GM19351 (cell line): ENCODE measurements around the gene TRNAU1AP.
"Not testable (repeated sequence)": the region's sequence is repeated elsewhere in the genome, so short reads cannot be mapped to it uniquely, and the experiment has no call there.

ENCODE experiments used
- ATAC-seq: cut with Tn5 transposase; IDR thresholded peaks from one replicate; pipeline ENCODE4 v1.9.1; 2021; ENCODE audit warnings: mild to moderate bottlenecking, moderate library complexity; ENCODE audit not compliant: unreplicated experiment

Gene TRNAU1AP

DNA sequence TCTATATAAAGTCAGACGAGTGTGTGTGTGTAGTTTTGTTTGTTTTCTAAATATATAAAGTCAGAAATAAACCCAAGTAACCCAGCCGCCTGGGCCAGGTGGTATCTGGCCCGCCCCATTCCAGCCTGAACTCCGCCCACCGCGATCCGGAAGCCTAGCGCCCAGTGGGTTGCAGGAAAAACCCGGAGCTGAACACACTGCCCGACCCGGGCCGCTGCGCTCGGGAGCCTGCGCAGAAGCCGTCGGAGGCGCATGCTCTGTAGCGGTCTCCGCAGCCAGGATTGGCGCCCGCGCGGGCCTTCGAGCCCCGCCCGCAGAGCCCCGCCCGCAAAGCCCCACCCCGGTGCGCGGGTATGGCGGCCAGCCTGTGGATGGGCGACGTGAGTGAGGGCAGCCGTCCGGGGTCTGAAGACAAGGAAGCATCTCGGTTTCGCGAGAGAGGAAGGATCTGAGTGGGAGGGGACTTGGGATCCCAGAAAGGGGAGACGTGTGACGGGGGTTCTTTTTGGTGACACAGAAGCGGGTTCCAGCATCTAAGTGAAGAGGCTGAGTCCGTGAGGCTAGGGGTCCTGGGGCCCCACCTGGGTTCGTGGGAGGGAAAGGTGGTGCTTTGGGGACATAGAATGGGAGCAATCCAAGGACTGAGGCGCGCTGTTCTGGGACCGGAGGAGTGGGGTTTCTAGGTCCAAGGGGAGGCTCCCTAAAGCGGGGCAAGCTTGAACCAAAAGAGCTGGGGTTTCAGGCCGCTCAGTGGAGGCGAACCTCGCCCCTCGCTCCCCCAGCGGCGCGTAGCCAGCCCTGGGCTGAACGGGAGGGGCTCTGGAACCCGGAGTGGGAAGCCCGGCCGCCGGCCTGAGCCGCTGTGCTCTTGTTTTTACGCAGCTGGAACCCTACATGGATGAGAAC is at the start of gene TRNAU1AP:
Gene TRNAU1AP, plus strand, starts transcription at position 328 of the 906 bp plus-strand sequence. Its CDS starts 26 bp downstream, at position 354.
- ATAC-seq: peak; percentile 90

DNA sequence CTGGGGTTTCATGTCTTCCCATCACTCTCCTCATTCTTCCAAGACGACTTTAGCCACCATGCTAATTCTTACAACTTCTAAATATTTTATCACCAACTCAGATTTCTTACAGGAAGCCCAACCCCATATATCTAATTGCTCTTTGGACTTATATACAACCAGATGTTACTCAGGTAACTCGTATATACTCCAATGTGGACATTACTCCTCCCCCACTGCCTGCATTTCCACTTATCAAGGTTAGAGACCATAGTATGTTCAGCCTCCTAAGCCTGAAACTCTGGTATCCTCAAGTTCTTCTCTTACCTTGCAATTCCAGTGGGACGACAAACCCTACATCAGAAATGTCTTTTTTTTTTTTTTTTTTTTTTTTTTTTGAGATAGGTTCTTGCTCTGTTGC is 49.8 kb upstream of the TRNAU1AP start:
- no peak for ATAC-seq

DNA sequence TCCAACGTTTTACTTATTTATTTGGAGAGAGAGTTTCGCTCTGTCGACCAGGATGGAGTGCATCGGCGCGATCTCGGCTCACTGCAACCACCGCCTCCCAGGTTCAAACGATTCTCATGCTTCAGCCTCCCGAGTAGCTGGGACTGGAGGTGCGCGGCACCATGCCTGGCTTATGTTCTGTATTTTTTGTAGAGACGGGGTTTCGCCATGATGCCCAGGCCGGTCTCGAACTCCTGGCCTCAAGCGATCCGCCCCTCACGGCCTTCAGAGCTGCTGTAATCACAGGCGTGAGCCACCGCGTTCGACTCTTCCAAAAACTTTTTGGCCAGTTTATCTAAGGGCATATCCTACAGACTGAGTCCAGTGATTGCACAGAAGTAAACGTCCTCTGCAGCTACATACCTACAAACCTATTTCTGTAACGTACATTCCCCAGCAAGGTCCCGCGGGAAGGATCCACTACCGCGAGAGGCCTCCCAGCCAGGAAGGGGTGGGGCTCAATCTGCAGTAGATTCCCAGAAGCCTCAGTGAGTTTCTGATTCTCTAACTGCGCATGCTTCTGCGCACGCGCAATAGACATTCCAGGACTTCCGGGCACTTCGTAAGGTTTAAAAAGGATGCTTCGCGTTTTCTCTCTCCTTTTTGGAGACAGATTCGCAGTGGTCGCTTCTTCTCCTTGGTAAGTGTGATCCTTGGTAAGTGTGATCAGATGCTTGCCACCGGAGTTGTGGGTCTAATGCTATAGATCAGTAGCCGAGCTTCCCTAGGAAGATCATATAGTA is 47.3 kb upstream of the TRNAU1AP start, which contains the start of gene RCC1:
Gene RCC1, plus strand, starts transcription at position 638 of the 782 bp plus-strand sequence. CDS start 23,824 bp downstream, outside the sequence.
- ATAC-seq: peak; percentile 73

DNA sequence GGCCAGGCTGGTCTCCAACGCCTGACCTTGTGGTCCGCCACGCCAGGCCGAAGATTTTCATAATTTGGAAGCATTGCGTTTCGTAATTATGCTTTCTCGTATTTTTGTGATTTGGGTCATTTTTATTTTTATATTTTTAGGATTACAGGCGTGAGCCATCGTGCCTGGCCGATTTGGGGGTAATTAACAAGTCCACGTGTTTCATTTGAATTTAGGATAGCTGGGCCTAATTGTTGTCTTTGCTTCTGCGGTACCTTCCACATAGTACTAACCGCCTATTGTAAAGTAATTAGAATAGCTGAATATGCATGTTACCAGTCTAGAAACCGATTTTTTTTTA is 46.0 kb upstream of the TRNAU1AP start:
- no peak for ATAC-seq

DNA sequence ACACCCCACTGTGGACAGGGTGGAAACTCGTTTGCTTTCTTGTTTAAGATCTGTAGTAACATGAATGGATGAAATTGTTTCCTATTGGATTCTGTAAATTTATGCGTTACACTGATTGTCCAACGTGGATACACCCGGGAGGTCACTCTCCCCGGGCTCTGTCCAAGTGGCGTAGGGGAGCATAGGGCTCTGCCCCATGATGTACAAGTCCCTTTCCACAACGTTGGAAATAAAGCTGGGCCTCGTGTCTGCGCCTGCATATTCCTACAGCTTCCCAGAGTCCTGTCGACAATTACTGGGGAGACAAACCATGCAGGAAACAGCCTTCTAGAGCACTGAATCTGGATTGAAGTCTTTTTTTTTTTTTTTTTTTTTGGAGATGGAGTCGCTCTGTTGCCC is 45.6 kb upstream of the TRNAU1AP start:
- no peak for ATAC-seq

DNA sequence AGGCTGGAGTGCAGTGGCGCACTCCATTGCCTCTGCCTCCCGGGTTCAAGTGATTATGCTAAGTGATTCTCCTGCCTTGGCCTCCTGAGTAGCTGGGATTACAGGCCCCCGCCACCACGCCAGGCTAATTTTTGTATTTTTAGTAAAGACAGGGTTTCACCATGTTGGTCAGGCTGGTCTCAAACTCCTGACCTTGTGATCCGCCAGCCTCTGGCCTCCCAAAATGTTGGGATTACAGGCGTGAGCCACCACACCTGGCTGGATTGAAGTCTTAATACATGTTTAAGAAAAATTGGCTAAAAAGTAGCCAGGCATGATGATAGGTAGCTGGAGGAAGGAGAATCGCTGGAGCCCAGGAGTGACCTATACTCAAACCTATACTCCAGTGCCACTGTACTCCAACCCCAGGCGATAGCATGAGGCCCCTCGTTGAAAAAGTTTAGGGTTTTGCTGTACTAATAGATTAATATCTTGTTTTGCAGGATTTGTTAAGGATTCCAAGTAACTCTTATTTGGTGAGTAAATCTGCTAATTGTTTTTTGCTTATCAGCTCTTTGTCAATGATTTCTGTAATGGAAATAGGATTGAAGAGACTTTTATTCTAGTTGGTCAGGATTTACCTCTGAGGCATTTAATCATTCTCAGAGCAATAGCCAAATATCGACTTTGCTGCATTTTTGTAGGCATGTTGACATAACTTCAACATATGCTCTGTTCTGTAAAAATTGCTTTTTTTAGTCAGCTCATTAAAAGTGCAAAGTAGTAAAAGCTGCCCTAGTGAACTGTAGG is 45.0 kb upstream of the TRNAU1AP start:
- no peak for ATAC-seq

DNA sequence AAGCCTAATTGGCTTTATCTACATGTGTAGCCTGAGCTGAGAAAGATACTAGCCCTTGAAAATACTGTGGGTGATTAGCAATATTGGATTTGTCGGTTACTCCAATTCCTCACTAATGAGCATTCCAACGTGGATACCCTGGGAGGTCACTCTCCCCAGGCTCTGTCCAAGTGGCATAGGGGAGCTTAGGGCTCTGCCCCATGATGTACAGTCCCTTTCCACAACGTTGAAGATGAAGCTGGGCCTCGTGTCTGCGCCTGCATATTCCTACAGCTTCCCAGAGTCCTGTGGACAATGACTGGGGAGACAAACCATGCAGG is 44.5 kb upstream of the TRNAU1AP start:
- no peak for ATAC-seq

DNA sequence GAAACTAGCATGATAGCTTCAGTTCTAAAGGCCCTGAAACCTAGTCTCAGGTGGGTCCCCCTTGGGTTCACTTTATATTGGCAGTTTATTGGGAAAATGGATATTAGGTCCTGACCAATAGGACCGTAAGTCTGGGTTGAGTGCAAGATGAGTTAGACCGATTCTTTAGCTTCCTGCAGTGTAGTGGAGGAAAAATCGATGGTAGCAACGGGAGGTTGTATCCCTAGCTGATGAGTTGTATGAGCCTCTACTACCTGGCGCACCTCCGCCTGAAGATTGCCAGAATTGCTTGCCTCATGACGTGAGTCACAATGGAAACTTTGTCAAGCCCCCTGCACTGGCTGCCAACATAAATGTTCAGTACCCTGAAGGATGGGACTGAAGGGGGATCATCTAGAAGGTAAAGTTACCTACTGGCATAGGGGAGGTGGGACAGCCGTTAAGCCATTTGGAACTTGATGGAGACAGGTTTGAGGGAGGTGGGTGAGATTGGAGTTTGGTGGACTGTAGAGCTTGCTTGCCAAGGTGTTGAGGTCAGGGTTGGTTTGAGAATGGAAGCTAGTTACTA is 43.1 kb upstream of the TRNAU1AP start:
- ATAC-seq: no peak

DNA sequence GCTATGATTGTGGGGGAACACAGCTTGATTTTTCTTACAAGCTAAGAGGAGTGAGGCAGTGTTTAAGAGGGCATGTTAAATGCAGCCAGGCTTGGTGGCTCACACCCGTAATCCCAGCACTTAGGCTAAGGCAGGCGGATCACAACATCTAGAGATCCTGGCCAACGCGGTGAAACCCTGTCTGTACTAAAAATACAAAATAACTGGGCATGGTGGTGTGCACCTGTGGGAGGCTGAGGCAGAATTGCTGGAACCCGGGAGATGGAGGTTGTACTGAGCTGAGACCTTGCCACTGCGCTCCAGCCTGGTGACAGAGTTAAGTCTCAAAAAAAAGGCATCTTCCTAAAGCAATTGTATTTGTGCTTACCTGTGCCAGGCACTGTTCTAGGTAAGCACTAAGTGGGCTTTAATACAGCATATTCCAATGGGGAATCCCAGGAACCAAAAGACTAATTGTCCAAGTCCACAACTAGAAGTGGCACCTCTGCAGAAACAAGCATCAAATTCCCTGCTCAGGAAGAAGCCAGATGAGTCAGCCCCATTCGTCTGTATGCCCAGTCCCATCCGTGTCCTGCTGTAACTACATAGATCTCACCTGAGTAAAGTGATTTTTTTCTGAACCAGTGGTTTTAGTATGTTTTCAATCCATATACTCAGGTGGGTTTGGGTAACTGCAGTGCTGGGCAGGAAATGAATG is 42.5 kb upstream of the TRNAU1AP start:
- ATAC-seq: no peak

DNA sequence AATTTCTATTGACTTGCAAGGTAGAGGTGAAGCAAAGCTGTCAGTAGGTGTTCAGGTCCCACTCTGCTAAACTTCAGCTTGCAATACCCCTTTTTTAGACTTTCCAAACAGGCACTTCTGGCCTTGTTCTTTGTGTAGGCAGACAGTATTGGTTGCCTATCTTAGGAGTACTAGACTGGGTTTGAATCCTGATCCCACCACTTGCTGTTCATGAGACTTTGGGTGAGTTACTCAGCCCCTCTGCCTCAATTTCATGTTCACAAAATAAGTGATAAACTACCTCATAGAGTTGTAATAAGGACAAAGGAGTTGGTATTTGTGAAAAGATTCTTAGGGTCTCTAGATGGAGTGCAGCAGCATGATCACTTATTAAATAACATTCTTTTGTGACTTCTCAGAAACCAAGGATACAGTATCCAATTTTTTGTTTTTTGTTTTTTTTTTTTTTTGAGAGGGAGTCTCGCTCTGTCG is 41.9 kb upstream of the TRNAU1AP start:
- ATAC-seq: no peak

DNA sequence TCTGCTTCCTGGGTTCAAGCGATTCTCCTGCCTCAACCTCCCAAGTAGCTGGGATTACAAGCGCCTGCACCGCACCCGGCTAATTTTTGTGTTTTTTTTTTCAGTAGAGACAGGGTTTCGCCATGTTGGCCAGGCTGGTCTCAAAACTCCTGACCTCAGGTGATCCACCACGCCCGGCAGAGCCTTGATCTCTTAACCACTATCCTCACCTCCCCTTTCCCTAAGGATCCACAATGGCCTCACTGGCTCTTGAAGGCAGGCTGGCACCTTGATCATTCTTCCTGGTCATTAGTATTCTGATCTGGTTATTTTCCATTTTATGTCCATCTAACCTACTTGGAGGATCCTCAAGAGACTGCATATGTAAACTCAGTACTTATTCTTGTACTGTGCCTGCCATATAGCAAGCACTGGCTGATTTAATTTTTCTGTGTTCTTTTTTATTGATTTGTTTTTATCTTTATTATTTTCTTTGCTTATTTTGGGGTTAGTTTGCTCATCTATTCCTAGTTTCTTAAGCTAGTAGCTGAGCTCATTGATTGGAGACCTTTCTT is 40.8 kb upstream of the TRNAU1AP start:
- ATAC-seq: no peak

DNA sequence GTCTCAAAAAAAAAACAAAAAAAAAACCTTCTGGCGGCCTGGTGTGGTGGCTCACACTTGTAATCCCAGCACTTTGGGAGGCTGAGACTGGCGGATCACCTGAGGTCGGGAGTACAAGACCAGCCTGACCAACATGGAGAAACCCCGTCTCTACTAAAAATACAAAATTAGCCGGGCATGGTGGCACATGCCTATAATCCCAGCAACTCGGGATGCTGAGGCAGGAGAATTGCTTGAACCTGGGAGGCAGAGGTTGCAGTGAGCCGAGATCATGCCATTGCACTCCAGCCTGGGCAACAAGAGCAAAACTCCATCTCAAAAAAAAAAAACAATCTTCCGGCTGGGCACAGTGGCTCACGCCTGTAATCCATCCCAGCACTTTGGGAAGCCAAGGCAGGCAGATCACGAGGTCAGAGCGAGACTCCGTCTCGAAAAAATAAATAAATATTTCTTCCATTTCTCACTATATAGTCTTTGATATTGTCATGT is 38.4 kb upstream of the TRNAU1AP start:
- ATAC-seq: not testable (repeated sequence)

DNA sequence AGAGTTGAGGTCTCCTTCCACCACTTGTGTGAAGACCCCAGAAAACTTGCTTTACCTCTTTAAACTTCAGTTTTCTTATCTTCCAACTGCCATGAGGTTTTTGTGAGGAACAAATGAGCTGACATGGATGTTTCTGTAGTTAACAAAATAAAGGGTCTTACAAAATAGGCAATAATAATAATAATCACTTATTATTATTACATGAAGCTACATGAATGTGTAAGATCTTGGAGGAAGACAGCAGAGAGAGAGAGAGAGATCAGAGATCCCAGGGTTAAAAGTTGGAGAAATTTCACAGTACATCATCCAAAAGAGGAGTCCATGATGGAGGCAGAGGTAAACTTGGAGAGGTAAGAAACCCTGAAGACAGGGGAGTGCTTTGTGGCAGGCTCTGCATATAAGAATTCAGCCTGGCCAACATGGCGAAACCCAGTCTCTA is 36.3 kb upstream of the TRNAU1AP start:
- no peak for ATAC-seq

DNA sequence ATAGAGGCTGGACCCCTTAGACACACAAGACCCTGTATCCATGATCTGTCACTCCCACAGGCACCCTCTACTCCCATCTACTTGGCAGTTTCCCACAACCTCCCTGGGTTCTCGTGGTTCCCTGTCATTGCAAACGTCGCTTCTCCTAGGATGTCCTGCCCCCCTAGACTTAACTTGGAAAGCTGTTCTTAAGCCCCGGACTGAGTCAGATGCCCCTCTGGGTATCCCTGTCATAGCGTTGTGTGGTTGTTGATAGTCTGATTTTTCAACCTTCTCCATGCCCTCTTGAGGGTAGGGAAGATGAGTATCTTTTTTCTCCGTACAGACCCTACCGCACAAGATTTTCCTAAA is 35.3 kb upstream of the TRNAU1AP start:
- no peak for ATAC-seq

DNA sequence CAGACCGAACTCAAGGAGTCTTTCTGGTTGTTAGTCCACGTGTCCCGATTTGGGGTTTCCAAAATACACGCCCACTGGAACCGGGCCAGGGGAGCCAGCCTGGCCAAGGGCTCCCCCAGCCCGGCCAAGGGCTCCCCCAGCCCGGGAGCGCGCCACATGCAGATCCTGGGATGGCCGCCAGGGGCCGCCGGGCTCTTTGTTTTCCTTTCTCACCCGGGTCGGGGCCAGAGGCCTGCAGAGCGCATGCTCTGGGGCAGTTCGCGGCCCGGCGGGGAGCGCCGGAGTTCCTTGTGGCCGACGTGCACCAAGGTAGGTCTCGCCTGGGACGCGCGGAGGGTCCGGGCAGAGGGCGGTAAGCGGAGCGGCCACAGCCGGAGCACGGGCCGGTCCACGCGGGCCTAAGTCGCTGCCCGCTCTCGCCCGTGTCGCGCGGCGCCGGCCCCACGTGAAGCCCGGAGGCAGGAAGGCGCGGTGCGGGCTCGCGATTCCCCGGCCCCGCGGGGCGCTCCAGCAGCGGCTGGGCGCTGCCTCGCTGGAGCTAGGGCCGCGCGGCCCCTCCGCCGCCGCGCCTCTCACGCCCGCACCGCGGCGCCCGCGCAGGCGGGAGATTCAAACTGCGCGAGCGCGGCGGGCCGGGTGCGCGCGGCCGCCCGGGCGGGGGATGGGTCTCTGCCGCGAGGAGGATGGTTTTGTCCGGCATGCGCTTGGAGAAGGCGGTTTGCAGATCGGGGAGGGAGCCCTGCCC is 34.7 kb upstream of the TRNAU1AP start:
- peak; percentile 73 for ATAC-seq

DNA sequence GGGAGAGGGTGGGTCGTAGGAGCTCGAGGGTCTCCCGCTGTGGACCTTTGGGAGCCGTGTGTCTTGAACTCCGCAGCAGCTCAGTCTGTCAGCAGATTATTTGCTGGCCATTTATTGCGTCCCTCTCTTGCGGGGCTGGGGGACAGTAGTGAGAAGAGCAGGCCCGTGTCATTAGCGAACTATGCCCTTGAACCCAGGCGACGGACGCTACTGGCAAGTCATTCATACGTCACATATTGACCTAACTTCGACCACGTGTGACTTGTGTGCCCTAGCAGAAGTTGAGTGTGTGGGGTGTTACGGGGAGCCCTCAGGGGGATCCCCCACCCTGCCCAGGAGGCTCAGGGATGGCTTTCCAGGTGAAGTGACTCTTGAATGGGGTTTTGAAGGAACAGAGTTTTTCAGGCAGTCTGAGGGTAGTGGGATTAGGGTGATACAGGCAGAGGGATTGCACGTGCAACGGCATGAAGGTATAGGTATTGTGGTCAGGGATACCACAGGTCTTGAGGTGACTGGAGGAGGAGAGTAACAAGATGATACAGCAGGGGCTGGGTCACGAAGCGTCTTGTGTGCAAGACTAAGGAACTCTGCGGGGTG is 34.0 kb upstream of the TRNAU1AP start:
- ATAC-seq: peak; percentile 27

DNA sequence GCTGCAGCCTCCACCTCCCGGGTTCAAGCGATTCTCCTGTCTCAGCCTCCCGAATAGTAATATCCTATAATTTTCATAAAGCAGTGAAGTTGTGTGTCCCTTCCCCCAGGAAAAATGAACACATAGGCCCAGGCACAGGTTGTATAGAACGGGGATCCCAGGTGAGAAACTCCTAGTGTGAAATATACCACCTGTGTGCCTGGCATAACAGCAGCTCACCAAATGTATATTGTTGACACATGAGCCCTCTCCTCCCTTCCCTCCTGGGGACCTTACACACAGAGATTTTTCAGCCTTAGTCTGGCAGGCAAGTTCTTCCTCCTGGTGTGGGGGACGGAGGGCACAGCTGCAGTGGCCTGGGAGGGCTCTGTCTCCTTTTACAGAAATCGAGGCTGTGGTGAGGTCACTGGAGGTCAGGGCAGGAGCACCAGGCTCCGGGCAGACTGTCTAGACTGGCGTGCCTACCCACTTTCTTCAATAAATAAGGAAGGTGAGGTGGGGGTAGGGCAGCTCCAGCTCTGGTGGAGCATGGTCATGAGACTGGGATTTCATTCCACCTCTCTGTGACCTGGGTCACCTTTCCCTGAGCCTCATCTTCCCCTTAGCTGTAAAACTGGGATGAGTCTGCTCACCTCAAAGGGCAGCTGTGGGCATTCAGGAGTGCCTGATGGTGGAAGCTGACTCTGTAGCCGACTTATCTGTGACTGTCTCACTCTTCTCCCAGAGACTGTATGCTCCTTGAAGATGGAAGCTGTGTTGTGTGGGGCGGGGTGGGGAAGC is 32.7 kb upstream of the TRNAU1AP start:
- no peak for ATAC-seq

DNA sequence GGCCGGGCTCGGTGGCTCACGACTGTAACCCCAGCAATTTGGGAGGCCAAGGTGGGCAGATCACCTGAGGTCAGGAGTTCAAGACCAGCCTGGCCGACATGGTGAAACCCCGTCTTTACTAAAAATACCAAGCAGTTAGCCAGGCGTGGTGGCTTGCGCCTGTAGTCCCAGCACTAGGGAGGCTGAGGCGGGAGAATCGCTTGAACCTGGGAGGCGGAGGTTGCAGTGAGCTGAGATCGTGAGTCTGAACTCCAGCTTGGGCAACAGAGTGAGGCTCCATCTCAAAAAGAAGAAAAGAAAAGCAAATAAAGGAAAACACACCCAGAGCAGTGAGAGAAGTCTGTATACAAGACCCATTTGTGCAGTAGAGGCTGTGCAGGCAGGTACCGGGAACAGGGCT is 32.1 kb upstream of the TRNAU1AP start:
- not testable (repeated sequence) for ATAC-seq
